ENCODE results near the gene KCNK3.
"Not testable (repeated sequence)": the region's sequence is repeated elsewhere in the genome, so short reads cannot be mapped to it uniquely, and the experiment has no call there.

Gene KCNK3

GRCh38 chr2:26692279-26692896 is at the start of gene KCNK3:
TSS of gene KCNK3 (plus strand) at chr2:26692722. CDS start at chr2:26692876, 154 bp downstream.
- peak; percentile 79 for DNase-seq

- DNase-seq: no peak
Observed at GRCh38 chr2:26644188-26644835, 48.2 kb upstream of the KCNK3 start.

GRCh38 chr2:26645762-26646161 is 46.8 kb upstream of the KCNK3 start:
- DNase-seq: no peak

GRCh38 chr2:26646986-26647672 is 45.4 kb upstream of the KCNK3 start:
- DNase-seq: no peak

GRCh38 chr2:26647981-26648380 is 44.5 kb upstream of the KCNK3 start:
- no peak for DNase-seq

GRCh38 chr2:26648516-26648915 is 44.0 kb upstream of the KCNK3 start:
- no peak for DNase-seq

GRCh38 chr2:26649322-26649721 is 43.2 kb upstream of the KCNK3 start:
- peak; percentile 33 for DNase-seq

- no peak for DNase-seq
Observed at GRCh38 chr2:26649992-26650712, 42.4 kb upstream of the KCNK3 start.

- no peak for DNase-seq
Observed at GRCh38 chr2:26650713-26651469, 41.6 kb upstream of the KCNK3 start.

- no peak for DNase-seq
Observed at GRCh38 chr2:26651470-26651771, 41.1 kb upstream of the KCNK3 start.

- DNase-seq: no peak
Observed at GRCh38 chr2:26651799-26652198, 40.7 kb upstream of the KCNK3 start.

- DNase-seq: no peak
Observed at GRCh38 chr2:26652361-26653041, 40.0 kb upstream of the KCNK3 start.

- DNase-seq: no peak
Observed at GRCh38 chr2:26653207-26654060, 39.1 kb upstream of the KCNK3 start.

GRCh38 chr2:26654061-26654340 is 38.5 kb upstream of the KCNK3 start:
- DNase-seq: no peak

GRCh38 chr2:26655120-26655519 is 37.4 kb upstream of the KCNK3 start:
- not testable (repeated sequence) for DNase-seq

GRCh38 chr2:26655611-26656195 is 36.8 kb upstream of the KCNK3 start:
- DNase-seq: no peak

GRCh38 chr2:26657265-26657664 is 35.3 kb upstream of the KCNK3 start:
- no peak for DNase-seq

- no peak for DNase-seq
Observed at GRCh38 chr2:26658691-26659346, 33.7 kb upstream of the KCNK3 start.

- DNase-seq: no peak
Observed at GRCh38 chr2:26660363-26660962, 32.1 kb upstream of the KCNK3 start.

- not testable (repeated sequence) for DNase-seq
Observed at GRCh38 chr2:26665296-26665695, 27.2 kb upstream of the KCNK3 start.

All from NCI-H345 (cell line).